H4 (cell line): ENCODE results near the gene ADCY6. TPM values are rescaled to one million over a fixed set of nuclear protein-coding genes. Genes with fewer than 3 reads are reported as not detected.

Experiments used
- DNase-seq: peaks from one replicate; pipeline ENCODE4 v3.0.0-alpha.2; 2015; ENCODE audit warnings: low spot score
- total RNA-seq: library from RNA; depleted of rRNA; stranded (reverse); fragments of >200 nt; shearing (Covaris generic); gene quantifications from 2 replicates; pipeline ENCODE4 v1.2.3, GENCODE V29; 2014

ADCY6 gene
- total RNA-seq, 1 experiment from 2014 or later = 7.8 TPM

DNA sequence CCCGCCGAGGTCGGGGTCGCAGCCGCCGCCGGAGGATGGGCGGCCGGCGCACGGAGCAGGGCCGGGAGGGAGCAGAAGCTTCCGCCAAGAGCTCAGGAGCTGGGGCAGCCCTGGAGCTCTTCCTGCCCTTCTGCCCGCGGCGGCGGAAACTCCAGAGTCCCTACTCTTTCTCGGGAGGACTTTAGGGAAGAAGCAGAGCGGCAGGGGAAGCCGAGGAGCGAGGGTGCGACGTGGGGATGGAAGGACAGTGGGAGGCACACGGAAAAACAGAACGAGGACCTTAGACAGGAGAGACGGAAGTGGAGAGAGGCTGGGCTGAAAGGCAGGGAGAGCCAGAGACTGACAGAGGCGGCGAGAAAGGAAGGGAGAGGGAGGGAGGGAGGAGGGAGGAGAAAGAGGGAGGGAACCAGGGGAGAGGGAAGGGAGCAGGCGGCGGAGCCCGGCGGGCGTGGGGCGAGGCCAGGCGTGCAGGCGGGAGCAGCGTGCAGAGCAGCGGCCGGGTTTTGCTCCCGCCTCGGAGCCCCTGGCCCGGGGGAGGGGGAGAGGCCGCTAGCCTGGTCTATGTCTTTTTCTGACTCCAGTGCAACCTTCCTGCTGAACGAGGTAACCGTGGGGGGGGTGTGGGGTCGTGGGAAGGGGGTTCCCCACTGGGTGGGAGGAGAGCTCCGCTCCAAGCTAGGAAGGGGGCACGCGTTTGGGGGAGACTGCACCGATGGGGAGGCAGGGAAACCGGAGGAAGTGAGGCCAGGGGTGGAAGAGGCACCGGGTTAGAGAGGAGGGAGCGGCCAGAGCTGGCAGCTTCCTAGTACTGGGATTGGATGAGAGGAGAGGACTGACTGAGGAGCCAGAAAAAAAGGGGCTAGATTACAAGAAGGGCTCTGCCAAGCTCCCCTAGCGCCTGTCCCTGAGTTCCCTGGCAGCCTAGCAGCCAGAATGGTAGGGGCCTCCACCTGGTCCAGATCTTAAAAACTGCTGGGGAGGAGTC lies 26.5 kb upstream of the ADCY6 start:
- peak; percentile 85 for DNase-seq

GRCh38 chr12:48814262-48815125 lies 25.6 kb upstream of the ADCY6 start:
- DNase-seq = peak; percentile 58

DNA sequence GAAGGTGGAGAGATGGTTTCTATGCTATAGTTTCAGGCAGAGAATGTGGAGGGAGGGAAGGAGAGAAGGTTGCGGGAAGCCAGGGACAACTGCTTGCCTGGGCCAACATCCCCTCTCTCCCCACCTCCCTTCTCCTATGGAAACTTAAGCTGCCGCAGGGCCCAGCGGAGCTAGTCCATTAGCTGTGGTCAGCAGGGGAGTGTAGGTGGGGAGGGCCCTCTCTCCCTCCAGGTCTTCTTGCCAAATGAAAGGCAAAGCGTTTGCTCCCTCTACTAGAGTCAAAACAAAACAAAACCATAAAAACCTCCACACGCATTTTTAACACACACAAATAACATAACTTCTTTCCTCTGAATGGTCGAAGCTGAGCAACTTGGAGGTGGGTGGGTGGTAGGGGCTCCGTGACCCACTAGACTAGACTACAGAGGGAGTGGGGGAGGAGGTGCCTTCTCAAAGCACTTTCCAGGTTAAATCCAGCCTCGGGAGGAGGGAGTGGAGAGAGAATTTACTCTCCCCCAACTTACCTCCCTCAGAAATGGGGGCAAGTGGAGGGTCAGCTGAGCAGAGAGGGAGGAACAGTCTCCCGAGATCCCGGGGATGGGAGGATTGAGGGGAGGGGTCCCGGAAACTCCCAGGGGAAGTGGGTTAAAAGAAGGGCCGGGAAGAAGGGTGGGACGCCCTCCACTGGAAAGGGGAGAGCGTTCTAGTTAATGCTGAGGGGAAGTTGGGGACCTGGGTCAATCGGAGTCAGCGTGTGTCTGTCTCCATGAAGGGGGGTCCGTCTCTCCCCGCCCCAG lies 24.8 kb upstream of the ADCY6 start:
- no peak for DNase-seq

- no peak for DNase-seq
Observed at GRCh38 chr12:48812389-48812788, 23.5 kb upstream of the ADCY6 start.

GRCh38 chr12:48811437-48812090 lies 22.7 kb upstream of the ADCY6 start:
- no peak for DNase-seq

GRCh38 chr12:48810903-48811431 lies 22.1 kb upstream of the ADCY6 start:
- DNase-seq = peak; percentile 82

GRCh38 chr12:48807981-48808380 lies 19.1 kb upstream of the ADCY6 start:
- DNase-seq = no peak

DNA sequence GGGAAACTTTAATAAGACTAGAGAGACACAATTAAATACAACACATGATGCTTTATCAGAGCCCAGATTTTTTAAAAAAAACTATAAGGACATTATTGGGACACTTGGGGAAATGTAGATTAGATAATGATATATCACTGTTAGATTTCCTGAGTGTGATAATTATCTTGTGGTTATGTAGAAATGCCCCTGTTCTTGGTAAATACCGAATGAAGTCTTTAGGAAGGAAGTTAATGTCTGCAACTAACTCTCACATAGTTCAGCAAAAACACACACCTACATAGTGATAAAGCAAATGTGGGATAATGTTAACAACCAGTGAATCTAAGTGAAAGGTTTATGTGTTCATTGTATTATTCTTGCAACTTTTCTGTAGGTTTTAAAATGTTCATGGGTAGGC lies 14.8 kb upstream of the ADCY6 start:
- no peak for DNase-seq

DNA sequence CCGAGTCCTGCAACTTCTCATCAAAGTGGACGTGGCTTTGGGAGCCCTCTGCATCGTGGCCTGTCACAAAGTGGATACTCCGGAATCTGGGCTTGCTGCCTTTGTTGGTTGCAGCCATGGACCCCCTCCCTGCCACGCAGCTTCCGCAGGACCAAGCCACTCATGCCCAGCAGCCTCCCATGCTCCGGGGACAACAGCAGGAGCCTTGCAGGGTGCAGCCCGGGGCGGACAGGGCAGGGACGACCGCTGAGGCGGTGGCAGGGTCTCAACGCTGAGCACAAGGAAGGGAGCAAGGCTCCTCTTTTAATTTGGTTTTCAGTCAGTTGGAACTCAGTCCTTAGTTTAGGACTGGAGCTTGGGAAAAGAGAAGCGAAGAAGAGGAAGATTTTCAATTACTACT lies 12.1 kb upstream of the ADCY6 start:
- DNase-seq = no peak

DNA sequence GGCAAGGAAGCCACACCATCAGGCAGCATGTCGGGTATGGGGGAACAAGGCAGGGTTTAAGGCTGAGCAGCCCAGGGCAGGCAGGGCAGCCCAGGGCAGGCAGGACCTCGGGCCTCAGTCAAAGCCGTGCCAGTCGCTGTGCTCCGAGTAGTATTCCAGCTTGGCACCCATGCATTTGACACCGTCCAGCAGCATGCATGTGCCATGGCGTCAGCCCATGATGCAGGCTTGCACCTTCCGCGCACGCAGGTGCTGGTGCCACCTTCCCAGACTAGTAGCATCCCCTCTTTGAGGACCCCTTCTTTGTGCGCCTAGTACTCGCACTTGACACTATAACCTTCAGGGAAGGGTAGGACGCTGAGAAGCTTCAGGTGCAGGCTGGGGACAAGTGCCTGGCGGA lies 11.6 kb upstream of the ADCY6 start:
- DNase-seq = no peak

DNA sequence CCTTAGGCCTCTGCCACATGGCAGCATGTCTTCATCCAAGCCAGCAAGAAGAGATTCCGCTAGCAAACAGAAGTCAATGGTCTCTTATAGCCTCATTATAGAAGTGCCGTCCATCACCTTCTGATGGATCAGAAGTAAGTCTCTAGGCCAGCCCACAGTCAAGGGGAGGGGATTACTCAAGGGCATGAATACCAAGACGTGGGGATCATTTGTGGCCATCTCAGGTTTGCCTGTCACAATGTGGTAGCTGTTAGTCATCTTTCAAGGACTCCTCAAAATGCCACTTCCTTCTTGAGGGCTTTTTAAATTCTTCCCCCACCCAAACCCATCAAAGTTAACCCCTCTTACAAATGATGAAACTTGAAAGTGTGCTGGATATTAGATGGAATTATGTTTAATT lies 8.1 kb upstream of the ADCY6 start:
- DNase-seq = no peak

DNA sequence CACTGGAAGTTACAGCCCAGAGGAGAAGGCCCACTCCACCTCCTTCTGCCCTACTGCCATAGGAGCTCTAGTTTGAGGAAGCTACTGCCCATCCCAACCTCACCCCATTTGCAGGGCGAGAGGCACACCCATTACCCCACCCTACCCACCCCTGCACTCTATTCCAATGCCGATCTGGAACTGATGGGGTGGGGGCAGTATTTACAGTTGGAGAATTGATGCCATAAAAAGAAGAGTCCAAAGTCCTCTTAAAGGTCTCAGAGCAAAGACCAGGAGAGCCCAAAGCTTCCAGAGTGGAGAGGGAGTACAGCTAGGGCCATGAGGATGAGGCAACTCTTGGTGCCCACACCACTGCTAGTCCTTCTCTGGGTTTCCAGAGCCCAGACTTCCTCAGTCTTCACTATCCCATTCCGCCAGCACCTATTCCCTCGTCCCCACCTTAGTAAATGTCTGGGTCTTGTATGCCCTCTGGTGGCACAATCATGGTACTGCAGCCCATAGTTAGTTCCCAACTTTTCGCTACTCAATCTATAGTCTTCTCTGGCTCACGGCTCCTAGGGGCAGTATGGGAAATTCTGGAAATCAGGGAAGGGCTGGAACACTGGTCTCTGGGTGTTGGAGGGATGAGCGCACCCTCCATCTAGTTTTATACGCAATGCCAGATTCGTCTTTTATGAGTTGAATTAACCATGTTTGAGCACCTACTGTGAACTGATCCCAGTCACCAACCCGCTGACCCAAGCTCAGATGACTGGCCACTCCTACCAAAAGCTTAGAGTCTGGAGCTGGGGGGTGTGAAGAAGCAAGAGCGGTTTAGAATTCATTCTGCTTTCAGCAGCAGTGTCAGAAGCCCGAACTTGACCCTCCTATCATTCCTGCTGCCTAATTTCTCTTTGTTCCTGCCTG lies 6.9 kb upstream of the ADCY6 start:
- DNase-seq = peak; percentile 72

DNA sequence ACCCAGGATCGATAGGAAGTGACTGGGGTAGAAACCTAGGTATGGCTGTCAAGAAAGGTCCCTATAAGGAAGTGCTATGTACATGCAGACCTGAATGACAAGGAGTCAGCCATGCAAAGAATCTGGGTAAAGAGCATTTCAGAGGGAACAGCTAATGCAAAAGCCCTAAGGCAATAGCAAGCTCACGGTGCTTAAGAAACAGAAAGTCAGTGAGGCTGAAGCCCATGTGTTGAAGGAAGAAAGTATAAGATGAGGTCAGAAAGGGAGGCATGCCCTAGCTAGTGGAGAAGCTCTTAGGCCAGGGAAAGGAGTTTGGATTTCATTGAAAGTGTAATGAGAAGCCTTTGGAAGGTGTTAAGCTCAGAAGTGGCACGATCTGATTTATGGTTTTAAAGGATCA lies 6.0 kb upstream of the ADCY6 start:
- peak; percentile 43 for DNase-seq

DNA sequence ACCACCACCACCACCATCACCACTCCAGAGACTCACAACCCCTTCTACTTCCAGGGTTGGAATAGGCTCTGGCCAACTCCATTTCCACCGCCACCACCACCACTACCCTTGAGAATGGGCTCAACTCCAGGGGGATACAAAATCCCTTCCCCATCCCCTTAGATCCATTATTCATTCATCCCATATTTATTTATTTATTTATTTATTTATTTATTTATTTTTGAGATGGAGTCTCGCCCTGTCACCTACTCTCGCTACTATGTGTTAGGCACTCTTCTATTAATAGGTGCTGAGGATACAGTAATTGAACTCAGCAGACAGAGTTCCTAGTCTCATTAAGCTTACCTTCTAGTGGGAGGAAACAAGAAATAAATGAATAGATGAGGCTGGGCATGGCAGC lies 4.8 kb upstream of the ADCY6 start:
- no peak for DNase-seq

DNA sequence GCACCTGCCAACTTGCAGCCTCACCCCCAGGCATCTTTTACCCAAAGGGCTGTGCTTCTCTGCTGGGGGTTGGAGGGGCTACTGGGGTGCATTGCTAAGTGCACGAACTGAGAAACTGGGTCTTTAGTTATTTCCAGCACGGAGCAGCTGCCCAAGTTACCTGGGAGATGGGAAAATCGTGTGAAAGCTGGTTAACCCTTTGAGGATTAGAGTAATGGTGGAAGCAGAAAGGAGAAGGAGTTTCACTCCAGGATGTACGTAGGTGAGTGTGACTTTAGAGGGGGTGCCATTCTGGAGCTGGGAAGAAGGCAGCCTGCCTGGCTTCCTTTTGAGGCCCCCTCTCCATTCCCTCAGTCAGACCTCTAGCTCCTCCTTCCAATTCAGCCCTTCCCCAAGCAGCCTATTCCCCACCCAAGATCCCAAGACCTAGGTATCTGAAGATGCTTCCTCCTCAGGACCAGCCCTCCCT lies 1.0 kb upstream of the ADCY6 start:
- no peak for DNase-seq

DNA sequence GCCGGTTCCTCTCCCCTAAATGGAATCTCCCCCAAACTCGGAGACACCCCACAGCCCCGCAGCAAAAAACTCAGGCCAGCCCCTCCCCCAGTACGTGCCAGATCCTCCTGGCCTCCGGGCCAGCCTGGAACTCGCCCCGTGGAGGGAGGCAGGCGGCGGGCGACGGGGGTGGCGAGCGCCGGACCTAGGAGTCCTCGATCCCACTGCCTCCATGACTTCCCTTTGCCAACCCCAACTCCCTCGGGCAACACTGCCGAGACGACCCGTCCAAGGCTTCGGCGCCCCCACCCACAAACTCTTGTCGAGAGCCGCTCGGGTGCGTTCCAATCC lies 400 bp downstream of the ADCY6 start:
- no peak for DNase-seq

- DNase-seq = no peak
Observed at GRCh38 chr12:48787791-48788523, 932 bp downstream of the ADCY6 start.

- DNase-seq = no peak
Observed at GRCh38 chr12:48786591-48787544, 2.0 kb downstream of the ADCY6 start.
